Activated T-cell treated with anti-CD3 and anti-CD28 coated beads, Interleukin-2, amount 50 U/mL, for 4 hours (primary cell): ENCODE results near the gene ZNF333. TPM values are rescaled to one million over a fixed set of nuclear protein-coding genes. Genes with fewer than 3 reads are reported as not detected.
"Not testable (repeated sequence)": the region's sequence is repeated elsewhere in the genome, so short reads cannot be mapped to it uniquely, and the experiment has no call there.

Experiments
- ATAC-seq, 2 donors: fragments of 200-7000 bp; cut with Tn5 transposase; one replicate each; pipeline ENCODE4 v1.10.0; 2021
- DNase-seq: peaks from one replicate; pipeline ENCODE4 v3.0.0-alpha.2; 2020
- H3K27me3 Mint-ChIP-seq: one replicate; pipeline ENCODE4 v1.8.0; 2021; ENCODE audit warnings: low read depth, mixed read lengths
- H3K36me3 Mint-ChIP-seq: one replicate; pipeline ENCODE4 v1.8.0; 2022; ENCODE audit warnings: mixed read lengths; ENCODE audit not compliant: insufficient read depth
- H3K4me1 Mint-ChIP-seq: one replicate; pipeline ENCODE4 v1.8.0; 2021; ENCODE audit warnings: low read depth, mixed read lengths
- H3K4me3 Mint-ChIP-seq: one replicate; pipeline ENCODE4 v1.8.0; 2021; ENCODE audit warnings: mild to moderate bottlenecking, moderate library complexity, mixed read lengths
- H3K9me3 Mint-ChIP-seq: one replicate; pipeline ENCODE4 v1.8.0; 2021; ENCODE audit warnings: mixed read lengths
- total RNA-seq, 3 donors: library from RNA; stranded (reverse); gene quantifications; one replicate each; pipeline ENCODE4 v1.2.1, GENCODE V29; 2021

ZNF333 gene
- total RNA-seq, 3 donors from 2014 or later: 7.1 to 13.9 (median 7.7) TPM

DNA sequence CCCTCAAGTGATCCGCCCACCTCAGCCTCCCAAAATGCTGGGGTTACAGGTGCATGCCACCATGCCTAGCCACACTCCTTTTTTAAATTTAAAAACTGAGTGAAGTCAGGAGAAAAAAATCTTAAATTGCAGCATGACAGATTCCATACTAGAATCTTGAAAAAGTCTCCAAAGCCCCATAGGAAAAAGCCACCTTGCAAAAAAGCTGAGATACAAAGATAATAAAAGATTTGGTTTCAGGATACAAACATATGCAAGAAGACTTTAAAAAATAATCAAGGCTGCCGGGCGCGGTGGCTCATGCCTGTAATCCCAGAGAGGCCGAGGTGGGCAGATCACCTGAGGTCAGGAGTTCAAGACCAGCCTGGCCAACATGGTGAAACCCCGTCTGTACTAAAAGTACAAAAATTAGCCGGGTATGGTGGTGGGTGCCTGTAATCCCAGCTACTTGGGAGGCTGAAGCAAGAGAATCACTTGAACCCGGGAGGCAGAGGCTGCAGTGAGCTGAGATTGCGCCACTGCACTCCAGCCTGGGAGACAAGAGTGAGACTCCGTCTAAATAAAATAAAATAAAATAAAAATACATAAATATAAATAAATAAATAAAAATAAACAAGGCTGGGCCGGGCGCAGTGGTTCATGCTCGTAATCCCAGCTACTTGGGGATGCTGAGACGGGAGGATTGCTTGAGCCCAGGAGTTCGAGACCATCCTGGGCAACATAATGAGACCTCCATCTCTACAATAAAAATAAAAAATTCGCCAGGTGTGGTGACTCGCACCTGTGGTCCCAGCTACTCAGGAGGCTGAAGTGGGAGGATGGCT lies 92.1 kb downstream of the ZNF333 start:
- H3K36me3 Mint-ChIP-seq, H3K9me3 Mint-ChIP-seq, H3K4me3 Mint-ChIP-seq, DNase-seq, ATAC-seq: not testable (repeated sequence)
- Mint-ChIP-seq H3K27me3 (peaks cover 46% of the 10 kb centered on the region), H3K4me1 (peaks cover 18% of the 10 kb centered on the region)

GRCh38 chr19:14782626-14783409 lies 93.0 kb downstream of the ZNF333 start:
- ATAC-seq (no peak), DNase-seq (no peak)
- H3K4me1 Mint-ChIP-seq: peaks cover 21% of the 10 kb centered on the region
- no peaks in the 10 kb centered on the region for H3K9me3 Mint-ChIP-seq
- no peak overlapping the region for H3K4me3 Mint-ChIP-seq
- H3K27me3 Mint-ChIP-seq: peaks cover 42% of the 10 kb centered on the region
- H3K36me3 Mint-ChIP-seq: no peaks in the 10 kb centered on the region

Other genes with a start within 250 kb of the ZNF333 start
- gene PTGER1, start 214.7 kb upstream of the ZNF333 start, total RNA-seq: under 1 TPM in 1 of 3 donors, not detected in 2; 0.19 TPM
- gene GIPC1, start 193.9 kb upstream of the ZNF333 start, total RNA-seq: 10 to 100 TPM; 42.5 to 49.8 (median 44.3) TPM
- 100 to 1,000 TPM; 119 to 128 (median 120) TPM for gene DNAJB1, start 171.7 kb upstream of the ZNF333 start, total RNA-seq
- 10 to 100 TPM; 92.5 to 96.3 (median 94.6) TPM for gene TECR, start 160.5 kb upstream of the ZNF333 start, total RNA-seq
- gene NDUFB7, start 118.0 kb upstream of the ZNF333 start, total RNA-seq: 100 to 1,000 TPM; 161 to 213 (median 175) TPM
- gene CLEC17A, start 107.0 kb upstream of the ZNF333 start, total RNA-seq: 1 to 10 TPM in 2 of 3 donors, under 1 TPM in 1; 0.95 to 2.3 (median 1.3) TPM
- gene ADGRE3, start 15.2 kb upstream of the ZNF333 start, total RNA-seq: not detected
- 1 to 10 TPM in 2 of 3 donors, under 1 TPM in 1; 0.87 to 1.6 (median 1.4) TPM for gene ADGRE2, start 88.5 kb downstream of the ZNF333 start, total RNA-seq
- not detected for gene OR7A5, start 145.1 kb downstream of the ZNF333 start, total RNA-seq
- not detected for gene OR7C1, start 145.1 kb downstream of the ZNF333 start, total RNA-seq
- not detected for gene OR7A10, start 158.9 kb downstream of the ZNF333 start, total RNA-seq
- not detected for gene OR7A17, start 196.1 kb downstream of the ZNF333 start, total RNA-seq